Activated CD8-positive, alpha-beta memory T cell treated with anti-CD3 and anti-CD28 coated beads for 4 hours (primary cell): ENCODE data around the gene TAS2R60.
"Not testable (repeated sequence)": the region's sequence is repeated elsewhere in the genome, so short reads cannot be mapped to it uniquely, and the experiment has no call there.

Experiments
- DNase-seq, 2 donors: peaks; one replicate each; pipeline ENCODE4 v3.0.0-alpha.2; 2020; ENCODE audit warnings: low read depth in 2 of 2

The TAS2R60 gene

DNA sequence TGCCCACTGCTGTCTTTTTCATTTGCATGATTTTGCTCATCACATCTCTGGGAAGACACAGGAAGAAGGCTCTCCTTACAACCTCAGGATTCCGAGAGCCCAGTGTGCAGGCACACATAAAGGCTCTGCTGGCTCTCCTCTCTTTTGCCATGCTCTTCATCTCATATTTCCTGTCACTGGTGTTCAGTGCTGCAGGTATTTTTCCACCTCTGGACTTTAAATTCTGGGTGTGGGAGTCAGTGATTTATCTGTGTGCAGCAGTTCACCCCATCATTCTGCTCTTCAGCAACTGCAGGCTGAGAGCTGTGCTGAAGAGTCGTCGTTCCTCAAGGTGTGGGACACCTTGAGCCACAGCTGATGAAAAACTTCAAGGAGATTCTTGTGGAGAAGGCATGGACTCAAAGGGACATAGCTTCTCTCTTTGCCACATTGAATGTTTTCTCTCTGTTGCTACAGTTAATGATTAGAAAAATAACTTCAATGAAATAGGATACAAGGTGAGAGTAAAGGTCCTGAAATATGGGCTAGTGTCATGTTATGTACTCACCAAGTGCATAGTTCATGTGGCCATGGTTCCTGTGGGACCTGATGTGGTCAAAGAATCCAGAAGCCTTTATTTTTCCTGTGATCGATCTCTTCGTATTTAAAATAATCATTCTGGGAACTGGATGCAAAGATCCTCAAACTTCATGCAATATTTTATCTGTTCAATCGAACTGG lies 970 bp downstream of the TAS2R60 start:
- no peak for DNase-seq

DNA sequence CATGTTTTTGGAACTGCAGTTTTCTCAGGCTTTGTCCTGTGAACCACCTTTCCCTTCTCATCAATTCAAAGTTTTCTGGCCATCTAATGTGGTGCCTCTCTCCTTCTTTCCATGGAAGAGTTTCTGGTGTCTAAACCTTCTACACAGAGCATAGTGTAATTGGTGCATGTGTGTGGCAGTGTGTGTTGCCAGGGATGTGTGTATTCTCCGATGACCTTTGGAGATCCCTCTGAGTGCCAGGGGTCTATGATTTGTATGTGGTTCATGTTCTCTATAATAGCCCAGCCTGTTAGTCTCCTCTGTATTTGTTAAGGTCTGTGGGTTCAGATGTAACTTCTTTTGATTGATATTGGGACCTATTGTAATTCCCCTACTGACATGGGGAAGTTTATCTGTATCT lies 1.5 kb downstream of the TAS2R60 start:
- DNase-seq, result no peak

DNA sequence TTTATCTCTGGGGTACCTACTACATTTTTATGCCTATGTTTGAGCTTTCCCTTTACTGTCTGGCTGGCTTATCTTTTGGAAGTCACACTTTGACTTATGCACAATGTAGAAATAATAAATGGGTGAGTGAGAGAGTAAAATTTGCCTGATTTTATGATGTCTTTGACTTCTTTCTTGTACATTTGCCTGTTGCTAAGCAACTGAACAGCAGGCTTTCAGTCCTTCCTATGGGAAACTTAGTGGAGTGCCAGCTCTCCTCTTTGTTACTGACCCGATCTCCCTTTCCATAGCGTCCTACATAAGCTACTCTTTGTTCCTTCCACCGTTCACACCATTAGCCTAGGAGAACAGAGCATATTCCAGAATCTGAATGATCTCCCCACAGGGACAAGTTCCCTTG lies 4.2 kb downstream of the TAS2R60 start:
- no peak for DNase-seq

DNA sequence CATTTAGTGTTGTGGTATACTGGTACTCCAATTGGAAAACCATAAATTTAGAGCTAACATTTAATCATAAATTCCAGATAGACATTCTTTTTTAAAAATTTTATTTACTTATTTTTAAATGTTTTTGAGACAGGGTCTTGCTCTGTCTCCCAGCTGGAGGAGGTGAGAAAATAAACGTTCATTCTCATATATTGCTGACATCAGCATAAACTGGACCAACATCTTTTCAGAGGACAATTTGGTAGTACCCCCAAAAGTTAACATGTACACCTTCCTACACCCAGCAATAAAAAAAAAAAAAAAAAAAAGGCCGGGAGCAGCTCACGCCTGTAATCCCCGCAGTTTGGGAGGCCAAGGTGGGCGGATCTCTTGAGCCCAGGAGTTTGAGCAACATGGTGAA lies 5.2 kb downstream of the TAS2R60 start:
- no peak for DNase-seq

DNA sequence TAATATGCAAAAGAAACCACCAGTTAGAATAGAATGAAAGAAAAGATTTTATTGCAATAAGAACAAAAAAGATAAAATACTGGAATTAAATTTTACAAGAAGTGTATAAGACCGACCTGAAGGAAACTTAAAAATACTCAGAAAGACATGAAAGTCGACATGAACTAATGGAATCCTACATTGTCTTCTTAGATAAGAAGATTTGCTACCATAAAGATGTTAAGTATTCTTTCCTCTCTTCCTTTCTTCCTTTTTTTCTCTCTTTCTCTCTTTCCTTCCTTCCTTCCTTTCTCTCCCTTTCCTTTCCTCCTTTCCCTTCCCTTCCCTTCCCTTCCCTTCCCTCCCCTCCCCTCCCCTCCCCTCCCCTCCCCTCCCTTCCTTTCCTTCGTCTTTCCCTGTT lies 6.5 kb downstream of the TAS2R60 start:
- DNase-seq, result no peak

DNA sequence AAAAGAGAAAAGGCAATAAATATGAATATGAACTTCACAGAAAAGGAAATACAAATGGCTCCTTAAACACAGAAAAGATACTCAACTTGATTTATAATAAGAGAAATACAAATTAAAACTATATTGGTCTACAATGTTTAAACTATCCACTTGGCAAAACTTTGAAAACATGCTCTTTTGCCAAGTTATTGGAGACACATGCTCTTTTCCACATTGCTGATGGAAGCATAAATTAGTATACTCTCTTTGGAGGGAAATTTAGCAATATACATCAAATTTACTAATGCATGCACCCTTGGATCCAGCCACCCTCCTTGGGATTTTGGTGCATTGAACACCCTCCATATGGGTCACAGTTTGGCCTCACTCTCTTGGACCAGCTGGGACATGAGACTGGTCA lies 7.9 kb downstream of the TAS2R60 start:
- DNase-seq, result no peak

DNA sequence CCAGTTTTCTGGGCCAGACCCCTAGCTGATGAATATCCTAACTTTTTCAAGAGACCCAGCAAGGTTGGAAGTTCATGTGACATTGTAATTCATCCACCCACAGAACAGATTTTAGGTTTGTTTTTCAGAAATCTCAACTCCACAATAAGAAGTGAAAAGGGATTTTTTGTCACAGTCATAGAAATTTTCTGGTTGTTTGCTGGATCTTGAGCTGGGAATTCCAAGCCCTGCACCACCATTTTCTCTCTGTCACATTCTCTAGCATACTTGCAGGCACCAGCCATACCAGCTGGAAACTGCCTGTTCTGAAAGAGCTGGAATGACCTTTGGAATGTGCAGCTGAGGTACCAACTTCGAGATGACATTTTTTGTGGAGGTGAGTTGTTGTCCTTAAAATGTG lies 8.5 kb downstream of the TAS2R60 start:
- no peak for DNase-seq

DNA sequence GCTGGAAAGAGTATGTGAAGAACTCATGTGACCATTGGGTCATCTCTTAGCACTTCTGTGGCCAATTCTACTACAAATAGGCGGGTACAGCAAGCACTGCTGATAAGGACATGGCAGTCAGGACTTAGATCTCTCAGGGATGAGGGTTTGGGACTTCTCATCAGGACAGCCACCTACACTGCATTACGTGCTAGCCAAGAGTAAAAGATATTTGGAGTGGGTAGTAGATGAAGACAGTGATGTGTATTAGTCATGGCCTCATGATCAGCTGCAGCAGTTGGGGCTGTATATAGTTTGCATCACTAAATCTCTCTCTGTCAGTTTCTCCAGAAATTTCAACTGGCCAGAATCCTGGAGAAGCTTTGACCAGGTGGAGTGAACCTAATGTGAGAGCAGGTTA lies 9.2 kb downstream of the TAS2R60 start:
- DNase-seq, result no peak

DNA sequence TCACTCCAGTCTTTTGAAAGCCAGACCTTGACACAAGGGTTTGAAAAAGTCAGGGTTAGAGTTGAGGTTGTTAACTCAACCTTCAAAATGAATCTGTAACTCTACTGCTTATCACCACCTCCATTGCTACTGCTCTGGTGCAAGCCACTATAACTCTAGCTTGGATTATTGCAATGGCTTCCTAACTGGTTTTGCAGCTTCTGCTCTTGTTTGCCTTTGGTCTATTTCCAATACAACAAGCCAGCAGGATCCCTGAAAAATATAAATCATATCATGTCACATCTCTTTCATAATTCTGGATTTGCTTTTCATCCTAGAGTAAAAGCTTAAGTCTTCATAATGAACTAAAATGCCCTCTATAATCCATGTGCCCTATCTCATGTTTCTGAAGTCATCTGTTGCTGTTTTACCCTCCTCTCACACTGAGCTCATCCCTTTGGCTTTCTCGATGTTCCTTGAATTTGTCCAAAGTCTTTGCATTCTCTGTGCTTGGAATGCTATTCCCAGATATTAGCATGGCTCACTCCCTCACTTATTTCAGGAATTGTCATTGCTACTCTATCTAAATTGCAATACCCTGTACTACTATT lies 10.9 kb downstream of the TAS2R60 start:
- no peak for DNase-seq

DNA sequence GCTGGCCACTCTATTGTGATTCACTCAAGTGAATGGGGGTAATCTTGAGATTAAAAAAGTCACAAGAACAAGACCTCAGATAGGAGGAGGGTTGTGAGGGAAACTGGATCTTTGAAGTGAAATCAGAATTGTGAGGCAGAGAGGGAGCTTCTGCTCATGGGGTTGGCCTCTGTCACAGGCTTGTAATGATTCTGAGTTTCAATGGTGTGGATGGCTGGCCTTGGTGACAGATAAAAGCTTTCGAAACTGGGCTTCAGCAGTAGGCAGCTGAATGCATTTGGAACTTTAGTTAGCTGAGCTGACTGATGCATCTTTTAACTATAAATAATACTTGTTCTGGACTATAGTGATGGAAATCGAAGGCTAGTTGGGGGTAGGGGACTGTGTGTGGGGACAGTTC lies 12.2 kb downstream of the TAS2R60 start:
- no peak for DNase-seq

DNA sequence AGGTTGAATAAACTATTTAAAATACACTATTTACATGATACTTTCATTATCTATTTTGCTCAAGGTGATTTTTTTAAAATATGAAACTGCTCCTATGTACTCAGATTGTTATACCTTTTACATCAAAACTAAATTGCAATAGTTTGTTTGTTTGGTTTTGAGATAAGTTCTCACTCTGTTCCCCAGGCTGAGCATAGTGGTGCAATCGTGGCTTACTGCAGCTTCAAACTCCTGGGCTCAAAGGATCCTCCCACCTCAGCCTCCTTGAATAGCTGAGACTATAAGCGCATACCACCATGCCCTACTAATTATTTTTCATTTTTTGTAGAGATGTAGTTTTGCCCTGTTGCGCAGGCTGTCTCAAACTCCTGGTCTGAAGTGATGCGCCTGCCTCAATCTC lies 12.7 kb downstream of the TAS2R60 start:
- DNase-seq, result no peak

DNA sequence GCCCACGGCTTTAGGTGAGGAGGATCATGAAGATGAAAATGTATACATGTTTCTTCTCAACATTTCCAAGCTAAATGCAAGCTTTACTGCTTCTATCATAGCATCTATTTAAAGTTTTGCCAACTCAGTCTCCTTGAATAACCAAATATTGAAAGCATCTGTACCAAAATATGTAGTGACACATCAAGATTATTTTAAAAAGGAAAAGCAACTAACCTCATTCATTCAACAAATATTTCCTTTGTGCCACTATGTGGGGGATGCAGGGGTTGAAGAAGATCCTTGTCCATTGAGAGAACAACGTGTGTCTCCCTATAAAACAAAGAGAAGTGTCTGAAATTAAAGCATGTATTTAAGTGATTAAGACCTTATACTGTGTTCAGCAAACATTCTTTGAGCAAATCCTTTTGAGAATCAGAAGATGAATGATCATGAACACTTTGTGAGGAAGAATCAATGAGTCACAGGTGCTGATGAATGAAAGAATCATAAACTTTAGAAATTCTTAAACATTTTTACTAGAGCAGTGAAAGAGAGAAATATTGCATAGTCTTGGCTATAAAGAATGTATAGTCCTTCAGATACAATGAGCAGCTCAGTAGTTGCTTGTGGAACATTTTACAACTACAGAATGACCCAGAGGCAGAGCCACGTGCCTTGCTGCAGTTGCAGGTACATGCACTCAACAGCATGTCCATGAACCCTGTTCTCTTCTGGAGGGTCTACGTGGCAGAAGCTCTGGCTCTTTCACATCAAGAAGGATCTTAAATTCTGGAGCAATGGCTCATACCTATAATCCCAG lies 13.9 kb downstream of the TAS2R60 start:
- DNase-seq, result no peak

DNA sequence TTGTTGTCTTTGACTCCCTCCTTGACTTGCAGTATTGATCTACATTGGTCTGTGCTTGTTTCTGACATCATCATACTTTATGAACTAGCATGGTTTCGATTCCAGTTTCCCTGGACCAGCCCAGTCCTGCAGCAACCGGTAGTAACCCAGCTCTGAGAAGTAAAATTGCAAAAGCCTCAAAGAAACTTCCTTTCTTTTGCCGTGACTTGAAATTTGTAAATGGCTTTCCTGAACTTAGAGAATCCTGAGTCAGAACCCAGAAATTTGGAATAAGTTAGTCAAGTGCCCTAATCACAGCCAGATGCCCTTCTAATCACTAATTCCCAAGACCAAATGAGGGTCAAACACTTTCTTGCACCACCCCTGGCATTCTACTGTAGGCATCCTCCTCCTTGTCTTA lies 15.0 kb downstream of the TAS2R60 start:
- DNase-seq, result no peak

DNA sequence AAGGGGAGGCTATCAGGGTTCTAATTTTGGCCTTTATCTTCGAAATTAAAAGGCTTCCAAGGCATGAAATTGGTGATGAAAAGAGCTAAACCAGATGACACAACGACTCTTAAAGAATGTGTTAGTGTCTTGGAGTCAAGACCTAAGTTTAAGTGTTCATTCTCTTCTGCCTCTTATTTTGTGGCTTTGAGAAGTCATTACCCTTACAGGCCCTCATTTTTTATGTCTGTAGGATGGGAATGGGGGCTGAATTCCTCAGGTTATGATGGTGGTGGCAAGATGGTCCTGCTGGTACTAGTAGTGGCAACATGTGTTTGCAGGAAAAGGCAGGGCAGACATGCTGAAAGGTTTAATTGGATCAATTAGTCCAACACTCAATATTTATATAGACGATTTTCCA lies 15.4 kb downstream of the TAS2R60 start:
- no peak for DNase-seq

DNA sequence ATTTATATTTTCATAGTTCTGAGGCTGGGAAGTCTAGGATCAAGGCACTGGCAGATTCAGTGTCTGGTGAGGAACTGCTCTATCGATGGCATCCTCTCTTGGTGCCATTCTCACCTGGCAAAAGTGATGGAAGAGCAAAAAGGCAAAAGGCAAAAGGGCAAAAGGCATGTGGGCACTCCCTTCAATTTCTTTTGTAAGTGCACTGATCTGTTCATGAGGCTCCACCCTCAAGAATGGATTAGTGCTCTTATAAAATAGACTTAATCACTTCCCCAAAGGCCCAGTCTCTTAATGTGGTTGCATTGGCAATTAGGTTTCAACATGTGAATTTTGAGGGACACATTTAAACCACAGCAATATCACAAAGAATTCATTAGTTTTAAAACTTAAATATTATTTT lies 16.1 kb downstream of the TAS2R60 start:
- no peak for DNase-seq

DNA sequence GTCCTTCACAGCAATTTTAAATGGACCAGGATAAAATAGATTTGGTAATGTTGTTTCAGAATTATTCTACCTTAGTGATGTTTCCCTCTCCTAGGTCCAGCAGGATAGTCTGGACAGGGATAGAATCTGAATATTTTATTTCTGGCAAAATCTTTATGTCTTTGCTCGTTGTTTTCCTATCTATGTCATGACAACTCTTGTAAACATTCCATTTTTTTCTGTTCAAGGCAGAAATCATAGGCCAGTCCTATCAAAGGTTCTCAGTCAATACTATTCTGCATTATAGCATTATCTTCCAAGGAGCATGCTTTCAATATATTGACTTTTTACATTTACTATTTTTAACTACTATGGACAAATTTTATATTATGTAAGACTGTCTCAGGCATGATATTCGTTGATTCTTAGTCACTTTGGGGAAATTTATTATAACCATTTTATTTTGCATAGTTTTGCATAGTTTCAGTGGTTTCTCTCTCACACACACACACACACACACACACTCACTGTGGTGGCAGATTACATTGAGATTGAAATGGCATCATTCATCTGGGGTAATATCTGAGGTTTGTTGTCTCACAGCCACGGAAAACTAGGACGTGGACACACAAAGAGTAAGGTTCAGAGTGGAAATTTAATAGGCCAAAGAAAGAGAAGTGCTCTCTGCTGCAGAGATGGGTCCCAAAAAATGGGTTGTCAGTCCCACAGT lies 17.2 kb downstream of the TAS2R60 start:
- DNase-seq, result no peak

DNA sequence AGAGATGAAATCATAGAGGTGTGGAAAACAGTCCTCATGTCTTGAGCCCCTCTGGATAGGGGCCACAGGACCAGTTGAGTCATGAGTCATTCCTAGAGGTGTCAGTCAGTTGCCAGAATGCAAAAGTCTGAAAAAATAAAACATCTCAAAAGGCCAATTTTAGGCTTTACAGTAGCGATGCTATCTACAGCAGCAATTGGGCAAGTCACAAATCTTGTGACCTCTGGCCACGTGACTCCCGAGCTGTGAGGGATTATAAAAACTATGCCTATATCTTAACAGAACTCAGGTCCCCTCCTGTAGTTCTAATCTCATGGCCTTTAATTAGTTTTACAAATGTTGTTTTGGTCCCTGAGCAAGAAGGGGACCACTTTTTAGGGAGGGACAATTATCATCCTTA lies 18.8 kb downstream of the TAS2R60 start:
- no peak for DNase-seq

DNA sequence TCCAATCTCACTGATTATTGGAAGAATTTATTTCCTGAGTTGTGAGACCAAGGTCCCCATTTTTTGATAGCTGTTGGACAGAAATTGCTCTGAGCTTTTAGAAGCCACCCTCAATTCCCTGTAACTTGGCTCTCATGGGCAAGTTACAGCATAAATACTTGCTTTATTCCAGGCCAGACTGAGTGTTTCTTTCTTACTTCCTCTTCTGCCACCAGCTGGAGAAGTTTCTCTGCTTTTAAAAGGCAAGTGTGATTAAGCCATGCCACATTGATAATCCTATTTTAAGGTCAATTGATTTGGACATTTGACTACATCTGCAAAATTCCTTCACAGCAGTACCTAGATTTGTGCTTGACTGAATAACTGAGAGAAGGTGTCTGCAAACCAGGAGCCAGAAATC lies 20.3 kb downstream of the TAS2R60 start:
- no peak for DNase-seq

DNA sequence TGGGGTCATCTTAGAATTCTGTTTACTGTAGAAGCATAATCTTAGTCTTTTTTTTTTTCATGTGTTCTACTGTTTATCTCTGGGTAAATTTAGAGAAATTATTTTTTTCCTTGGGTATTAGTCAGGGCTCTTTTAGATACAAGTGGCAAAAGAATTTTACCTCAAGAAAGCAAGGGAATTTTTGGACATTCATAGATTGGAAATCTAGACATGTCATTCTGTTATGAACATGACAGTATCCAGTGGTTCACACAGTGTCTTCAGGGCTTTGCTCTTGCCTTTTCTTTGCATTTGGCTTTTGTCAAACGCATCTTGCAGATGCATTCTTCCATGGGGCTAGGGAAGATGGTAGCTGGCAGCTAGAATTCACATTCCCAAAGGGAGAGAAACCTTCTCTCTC lies 20.7 kb downstream of the TAS2R60 start:
- no peak for DNase-seq

DNA sequence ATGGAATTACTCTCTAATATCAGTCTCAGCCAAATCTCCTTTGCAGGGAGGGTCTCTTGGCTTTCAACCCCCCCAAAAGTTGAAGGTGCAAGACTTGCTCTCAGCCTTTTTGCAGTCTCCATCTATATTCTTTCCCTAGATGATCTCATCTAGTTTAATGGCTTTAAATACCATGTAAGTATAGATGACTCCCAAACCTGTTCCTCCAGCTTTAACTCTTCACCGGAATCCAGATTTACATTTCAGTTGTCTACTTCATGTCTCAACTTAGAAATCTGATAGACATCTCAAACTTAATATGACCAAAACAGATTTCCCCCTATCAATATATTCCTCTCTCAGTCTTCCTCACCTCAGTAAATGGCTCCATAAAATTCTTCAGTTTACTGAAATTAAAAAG lies 24.5 kb downstream of the TAS2R60 start:
- DNase-seq, result no peak

DNA sequence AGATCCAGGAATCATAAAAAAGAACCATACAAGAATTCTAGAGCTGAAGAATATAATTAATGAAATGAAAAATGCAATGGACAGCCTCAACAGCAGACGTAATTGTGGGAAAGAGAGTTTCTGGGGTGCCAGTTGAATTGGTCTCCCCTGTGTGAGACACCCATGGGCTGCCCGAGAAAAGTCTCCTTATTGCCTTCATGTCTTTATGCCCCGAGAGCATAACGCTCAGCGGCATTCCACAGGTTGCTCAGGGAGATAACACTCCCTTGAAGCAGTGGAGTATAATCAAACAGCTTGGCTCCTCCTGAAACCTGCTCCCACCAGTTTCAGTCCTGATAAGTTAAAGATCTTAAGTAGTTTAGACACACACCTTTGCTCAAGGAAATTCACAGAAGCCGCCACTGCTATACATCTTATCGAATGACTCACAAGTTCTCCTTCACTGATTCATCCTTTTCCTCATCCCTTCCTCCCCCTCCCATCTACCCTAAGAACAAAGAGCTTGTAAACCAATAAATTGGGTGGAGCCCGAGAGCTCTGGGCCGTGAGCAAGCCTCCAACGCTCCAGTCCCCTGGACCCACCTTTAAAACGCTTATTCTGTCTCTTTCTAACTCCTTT lies 28.9 kb downstream of the TAS2R60 start:
- not testable (repeated sequence) for DNase-seq

DNA sequence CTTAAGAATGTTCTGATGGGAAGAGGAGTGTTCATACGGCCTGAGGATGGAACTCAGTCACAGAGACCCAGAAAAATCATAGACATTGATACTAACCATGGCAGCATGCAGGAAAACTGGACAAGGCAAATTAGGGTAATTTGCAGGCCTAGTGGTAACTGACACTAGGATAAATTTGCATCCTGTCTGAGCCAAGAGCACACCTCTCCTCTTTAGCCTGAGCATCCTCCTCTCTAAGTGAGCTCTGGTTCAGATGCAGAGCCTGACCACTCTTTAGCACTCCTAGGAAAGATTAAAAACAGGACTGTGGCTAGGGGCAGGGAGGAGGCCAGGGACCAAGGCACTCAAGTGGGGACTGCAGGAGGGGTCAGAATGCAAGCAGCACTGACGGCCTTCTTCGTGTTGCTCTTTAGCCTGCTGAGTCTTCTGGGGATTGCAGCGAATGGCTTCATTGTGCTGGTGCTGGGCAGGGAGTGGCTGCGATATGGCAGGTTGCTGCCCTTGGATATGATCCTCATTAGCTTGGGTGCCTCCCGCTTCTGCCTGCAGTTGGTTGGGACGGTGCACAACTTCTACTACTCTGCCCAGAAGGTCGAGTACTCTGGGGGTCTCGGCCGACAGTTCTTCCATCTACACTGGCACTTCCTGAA lies 34.4 kb downstream of the TAS2R60 start, which contains the start of gene TAS2R41:
TAS2R41 (plus strand) TSS at position 373 of the 650 bp plus-strand sequence; CDS start at position 373, 0 bp downstream.
- DNase-seq, result no peak
